H9 (cell line): ENCODE results near the gene MYLK3. TPM values are rescaled to one million over a fixed set of nuclear protein-coding genes. Genes with fewer than 3 reads are reported as not detected.
A peak's percentile ranks its signal among the peaks of the same experiment; 100 is the strongest.
"Not testable (repeated sequence)": the region's sequence is repeated elsewhere in the genome, so short reads cannot be mapped to it uniquely, and the experiment has no call there.

ENCODE experiments used
- DNase-seq: peaks from one replicate; pipeline ENCODE4 v3.0.0-alpha.2; 2017
- H2AFZ ChIP-seq: one replicate; pipeline ENCODE4 v1.6.1; 2013; ENCODE audit warnings: mild to moderate bottlenecking, low read length, control low read depth, moderate library complexity
- H2AK5ac ChIP-seq: 2 replicates; pipeline ENCODE4 v1.6.1; 2013; ENCODE audit warnings: low read length, control low read depth, mixed read lengths; ENCODE audit not compliant: insufficient read length
- H2BK120ac ChIP-seq: one replicate; pipeline ENCODE4 v1.6.1; 2013; ENCODE audit warnings: low read depth, mild to moderate bottlenecking, low read length, control low read depth, inconsistent platforms; ENCODE audit not compliant: poor library complexity, severe bottlenecking
- H2BK12ac ChIP-seq: 2 replicates; pipeline ENCODE4 v1.6.1; 2013; ENCODE audit warnings: low read length, control low read depth, mixed read lengths, low read depth; ENCODE audit not compliant: insufficient read length
- H2BK15ac ChIP-seq: 2 replicates; pipeline ENCODE4 v1.6.1; 2013; ENCODE audit warnings: low read depth, low read length, control low read depth
- H2BK20ac ChIP-seq: one replicate; pipeline ENCODE4 v1.6.1; 2013; ENCODE audit warnings: low read depth, mild to moderate bottlenecking, low read length, control low read depth, inconsistent platforms; ENCODE audit not compliant: poor library complexity, severe bottlenecking
- H2BK5ac ChIP-seq: 2 replicates; pipeline ENCODE4 v1.6.1; 2013; ENCODE audit warnings: low read length, control low read depth, mixed read lengths; ENCODE audit not compliant: insufficient read length
- H3K14ac ChIP-seq: 2 replicates; pipeline ENCODE4 v1.6.1; 2013; ENCODE audit warnings: low read length, control low read depth; ENCODE audit not compliant: insufficient read depth
- H3K18ac ChIP-seq: 2 replicates; pipeline ENCODE4 v1.6.1; 2013; ENCODE audit warnings: low read depth, mild to moderate bottlenecking, mixed read lengths, low read length, control low read depth; ENCODE audit not compliant: insufficient read length
- H3K23ac ChIP-seq: 2 replicates; pipeline ENCODE4 v1.6.1; 2013; ENCODE audit warnings: low read length, control low read depth, mixed read lengths, low read depth; ENCODE audit not compliant: insufficient read length
- H3K23me2 ChIP-seq: 2 replicates; pipeline ENCODE4 v1.6.1; 2013; ENCODE audit warnings: low read depth, mild to moderate bottlenecking, mixed read lengths, low read length, control low read depth; ENCODE audit not compliant: insufficient read length, poor library complexity, severe bottlenecking
- H3K27ac ChIP-seq: 2 replicates; pipeline ENCODE4 v1.5.1; 2013; ENCODE audit warnings: low read length, control low read depth, mixed read lengths, low read depth; ENCODE audit not compliant: insufficient read length
- H3K27me3 ChIP-seq: 2 replicates; pipeline ENCODE4 v1.6.1; 2013; ENCODE audit warnings: low read length, control low read depth, inconsistent platforms; ENCODE audit not compliant: insufficient read depth
- H3K4ac ChIP-seq: 2 replicates; pipeline ENCODE4 v1.6.1; 2013; ENCODE audit warnings: low read depth, mild to moderate bottlenecking, control low read depth, inconsistent platforms, low read length, moderate library complexity
- H3K4me1 ChIP-seq: 2 replicates; pipeline ENCODE4 v1.6.1; 2013; ENCODE audit warnings: low read length, control low read depth, inconsistent platforms; ENCODE audit not compliant: insufficient read depth
- H3K4me2 ChIP-seq: 2 replicates; pipeline ENCODE4 v1.6.1; 2013; ENCODE audit warnings: low read length, control low read depth, mixed read lengths; ENCODE audit not compliant: insufficient read length, insufficient read depth
- H3K56ac ChIP-seq: 2 replicates; pipeline ENCODE4 v1.6.1; 2013; ENCODE audit warnings: low read depth, mild to moderate bottlenecking, mixed read lengths, low read length, control low read depth; ENCODE audit not compliant: insufficient read length
- H3K79me1 ChIP-seq: 2 replicates; pipeline ENCODE4 v1.6.1; 2013; ENCODE audit warnings: low read depth, mild to moderate bottlenecking, moderate library complexity, low read length, control low read depth, inconsistent platforms; ENCODE audit not compliant: insufficient read depth, poor library complexity, severe bottlenecking
- H3K79me2 ChIP-seq: 2 replicates; pipeline ENCODE4 v1.6.1; 2013; ENCODE audit warnings: low read length, control low read depth, inconsistent platforms; ENCODE audit not compliant: insufficient read depth
- H3K9ac ChIP-seq: 2 replicates; pipeline ENCODE4 v1.6.1; 2013; ENCODE audit warnings: low read length, control low read depth, mixed read lengths; ENCODE audit not compliant: insufficient read length; ENCODE audit errors: extremely low read depth
- H3K9me3 ChIP-seq: one replicate; pipeline ENCODE4 v1.6.1; 2013; ENCODE audit warnings: low read depth, low read length, inconsistent platforms; ENCODE audit not compliant: control insufficient read depth
- H3T11ph ChIP-seq: one replicate; pipeline ENCODE4 v1.6.1; 2013; ENCODE audit warnings: mild to moderate bottlenecking, low read length, control low read depth, inconsistent platforms
- H4K20me1 ChIP-seq: one replicate; pipeline ENCODE4 v1.6.1; 2013; ENCODE audit not compliant: control insufficient read depth, insufficient read length, insufficient read depth
- H4K5ac ChIP-seq: 2 replicates; pipeline ENCODE4 v1.6.1; 2013; ENCODE audit warnings: low read depth, mild to moderate bottlenecking, mixed read lengths, low read length, control low read depth; ENCODE audit not compliant: insufficient read length
- H4K8ac ChIP-seq: replicated peaks from 2 replicates; pipeline ENCODE4 v1.6.1; 2013; ENCODE audit warnings: low read length, control low read depth, mixed read lengths, low read depth; ENCODE audit not compliant: insufficient read length
- H4K91ac ChIP-seq: 2 replicates; pipeline ENCODE4 v1.6.1; 2013; ENCODE audit warnings: low read depth, mild to moderate bottlenecking, moderate library complexity, mixed read lengths, low read length, control low read depth; ENCODE audit not compliant: insufficient read length
- H3K27ac Mint-ChIP-seq, 3 experiments: 2 replicates in 2 of 3; 3 replicates in 1 of 3; pipeline ENCODE4 v1.8.0; 2020 to 2021; ENCODE audit warnings: mixed read lengths in 3 of 3, mild to moderate bottlenecking in 1 of 3, moderate library complexity in 1 of 3
- H3K27me3 Mint-ChIP-seq: 2 replicates; pipeline ENCODE4 v1.8.0; 2021; ENCODE audit warnings: low read depth, mild to moderate bottlenecking, moderate library complexity, mixed read lengths
- H3K36me3 Mint-ChIP-seq, 3 experiments: 2 replicates in 2 of 3; 3 replicates in 1 of 3; pipeline ENCODE4 v1.8.0; 2020 to 2021; ENCODE audit warnings: low read depth in 3 of 3, mixed read lengths in 3 of 3; ENCODE audit not compliant: insufficient read depth in 1 of 3
- H3K4me1 Mint-ChIP-seq, 2 experiments: 2 replicates each; pipeline ENCODE4 v1.8.0; 2020; ENCODE audit warnings: mixed read lengths in 2 of 2
- H3K4me3 Mint-ChIP-seq, 2 experiments: 2 replicates in 1 of 2; 3 replicates in 1 of 2; pipeline ENCODE4 v1.8.0; 2020 to 2021; ENCODE audit warnings: mild to moderate bottlenecking in 2 of 2, mixed read lengths in 2 of 2, moderate library complexity in 1 of 2
- H3K9me3 Mint-ChIP-seq, 2 experiments: 2 replicates in 1 of 2; 3 replicates in 1 of 2; pipeline ENCODE4 v1.8.0; 2020; ENCODE audit warnings: mild to moderate bottlenecking in 2 of 2, mixed read lengths in 2 of 2, moderate library complexity in 1 of 2
- CTCF ChIP-seq: fragments of 200-600 bp; sonication (generic); conservative IDR thresholded peaks from 3 replicates; pipeline ENCODE4 v1.8.0; 2021; ENCODE audit warnings: antibody characterized with exemption, mild to moderate bottlenecking
- WGBS: extraction: QIAGEN DNeasy Blood & Tissue Kit; methylation state at CpG from one replicate; pipeline ENCODE4 v1.1.7; 2013; ENCODE audit warnings: missing lambda C conversion rate, low lambda C conversion rate, mixed read lengths; ENCODE audit not compliant: insufficient read length; ENCODE audit errors: extremely low coverage; 5-methylcytosine and 5-hydroxymethylcytosine counted together
- total RNA-seq: library from RNA; stranded (reverse); gene quantifications from 2 replicates; pipeline ENCODE4 v1.2.1, GENCODE V29; 2021

MYLK3 gene
- total RNA-seq, 1 experiment from 2014 or later, result 0.90 TPM

GRCh38 chr16:46785076-46785845 is 37.1 kb upstream of the MYLK3 start:
- Histone ChIP-seq H3K14ac (no peak overlapping the region), H2BK15ac (no peak overlapping the region), H3K56ac (peak overlapping the region; percentile 76), H3K4ac (no peak overlapping the region), H3K18ac (no peak overlapping the region), H3K27ac (no peak overlapping the region), H3T11ph (no peak overlapping the region), H2BK5ac (no peak overlapping the region), H3K9ac (peak overlapping the region; percentile 7), H2BK120ac (no peak overlapping the region), H3K4me1 (peaks cover 6% of the 10 kb centered on the region; the same call in 1 of the 2 replicates), H3K9me3 (no peaks in the 10 kb centered on the region), H3K79me2 (no peaks in the 10 kb centered on the region), H3K23ac (no peak overlapping the region), H4K20me1 (no peaks in the 10 kb centered on the region), H3K79me1 (no peaks in the 10 kb centered on the region), H3K23me2 (peaks cover 4% of the 10 kb centered on the region), H4K8ac (no peak overlapping the region), H2BK12ac (no peak overlapping the region), H2AK5ac (no peak overlapping the region), H4K5ac (no peak overlapping the region), H3K4me2 (no peak overlapping the region), H4K91ac (no peak overlapping the region), H3K27me3 (no peaks in the 10 kb centered on the region), H2BK20ac (no peak overlapping the region), H2AFZ (peak overlapping the region; percentile 65)
- whole genome bisulfite sequencing, result no CpG with 5 or more reads among the region's 3 CpGs
- H3K27ac Mint-ChIP-seq, result peak overlapping the region in 2 of 3 experiments; percentile 72 to 77; a peak in 6 of 7 replicates
- no peak for DNase-seq
- peaks cover 8% of the 10 kb centered on the region in 2 experiments for H3K9me3 Mint-ChIP-seq
- no peak overlapping the region for H3K4me3 Mint-ChIP-seq
- TF ChIP-seq CTCF, result no peak
- H3K27me3 Mint-ChIP-seq, result no peaks in the 10 kb centered on the region
- H3K36me3 Mint-ChIP-seq, result peaks cover 4 to 10% (median 5%) of the 10 kb centered on the region in 3 experiments; a peak in 5 of 7 replicates
- peaks cover 21 to 24% of the 10 kb centered on the region in 2 experiments for H3K4me1 Mint-ChIP-seq

- not testable (repeated sequence) for H3K27me3 ChIP-seq, H3K27me3 Mint-ChIP-seq, H2BK12ac ChIP-seq, H3K23me2 ChIP-seq, H3K23ac ChIP-seq, H3K27ac ChIP-seq, H3K4me3 Mint-ChIP-seq, H3K36me3 Mint-ChIP-seq, DNase-seq, H4K91ac ChIP-seq, H3K79me2 ChIP-seq, H3K18ac ChIP-seq, H4K20me1 ChIP-seq, H3K4me2 ChIP-seq, H3K4ac ChIP-seq, H3K79me1 ChIP-seq, H3K14ac ChIP-seq, H3T11ph ChIP-seq, H2BK5ac ChIP-seq, H4K5ac ChIP-seq, H2BK120ac ChIP-seq, H3K9me3 ChIP-seq, H2AK5ac ChIP-seq, H2BK20ac ChIP-seq, H3K56ac ChIP-seq, H3K4me1 ChIP-seq, H4K8ac ChIP-seq, H2BK15ac ChIP-seq
- Histone ChIP-seq H3K9ac (peak overlapping the region; percentile 7), H2AFZ (peak overlapping the region; percentile 65)
- WGBS, result no CpG with 5 or more reads among the region's 2 CpGs
- Mint-ChIP-seq H3K27ac (peak overlapping the region in 2 of 3 experiments; percentile 72 to 77; a peak in 4 of 7 replicates), H3K9me3 (peaks cover 8 to 15% of the 10 kb centered on the region in 2 experiments), H3K4me1 (peaks cover 18 to 21% of the 10 kb centered on the region in 2 experiments)
These were observed 36.4 kb upstream of the MYLK3 start for GRCh38 chr16:46784569-46784968.
